Stimulated activated CD4-positive, alpha-beta T cell treated with anti-CD3 and anti-CD28 coated beads, Interleukin-1b, Interleukin-23, amount 100 ng/mL, for 24 hours (primary cell): Measurements from ENCODE around the gene SPG21.

Experiments
- DNase-seq, 4 experiments: peaks; one replicate each; pipeline ENCODE4 v3.0.0-alpha.2; 2020; ENCODE audit warnings: low read depth in 4 of 4, low spot score in 1 of 4

The SPG21 gene

DNA sequence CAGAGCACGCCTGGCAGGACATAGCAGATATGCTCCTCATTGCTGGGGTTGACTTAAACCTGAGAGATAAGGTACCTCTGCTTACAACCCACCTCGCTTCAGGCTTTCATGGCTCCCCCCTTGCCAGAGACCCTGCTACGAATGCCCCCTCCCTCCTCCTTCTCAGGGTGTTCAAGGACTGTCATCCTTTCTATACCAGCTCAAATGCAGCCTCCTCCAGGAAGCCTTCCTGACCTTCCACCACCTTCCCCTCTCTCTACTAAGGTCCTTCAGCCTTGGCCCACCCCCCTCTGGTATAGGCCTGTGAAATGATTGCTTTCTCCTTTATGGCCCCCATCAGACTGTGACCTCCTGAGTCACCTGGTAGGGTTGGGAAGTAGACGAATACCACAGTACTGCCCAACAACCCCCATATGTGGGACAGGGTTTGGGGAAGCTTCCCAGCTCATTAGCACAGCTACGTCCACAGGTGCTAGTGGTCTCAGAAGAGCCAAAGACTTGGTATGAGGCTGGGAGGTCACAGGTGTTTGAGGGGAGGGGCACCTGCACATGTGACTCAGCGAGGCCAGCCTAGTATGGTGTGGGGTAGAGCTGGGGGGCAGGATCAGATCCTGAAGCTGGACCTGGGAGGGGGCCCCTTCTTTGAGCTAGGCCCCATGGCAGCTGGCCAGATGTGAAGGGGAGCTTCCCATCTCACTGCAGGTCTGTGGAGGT, 46.0 kb downstream of the SPG21 start:
- DNase-seq, result no peak

DNA sequence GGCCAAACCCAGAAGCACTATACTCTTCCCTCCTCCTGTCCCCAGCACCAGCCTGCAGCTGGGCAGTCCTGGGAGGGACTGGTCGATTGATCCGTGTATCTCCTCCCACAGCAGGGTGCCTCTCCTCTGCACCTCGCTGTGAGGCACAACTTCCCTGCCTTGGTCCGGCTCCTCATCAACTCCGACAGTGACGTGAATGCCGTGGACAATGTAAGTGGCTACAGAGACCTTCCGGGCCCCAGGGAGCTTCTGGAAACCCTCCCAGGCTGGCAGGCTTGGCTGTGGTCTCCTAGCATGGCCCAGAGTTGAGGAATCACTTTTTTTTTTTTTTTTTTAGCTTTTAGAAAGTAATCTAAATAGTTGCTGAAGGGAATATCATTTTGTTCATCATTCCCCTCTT, 47.4 kb downstream of the SPG21 start:
- no peak for DNase-seq

DNA sequence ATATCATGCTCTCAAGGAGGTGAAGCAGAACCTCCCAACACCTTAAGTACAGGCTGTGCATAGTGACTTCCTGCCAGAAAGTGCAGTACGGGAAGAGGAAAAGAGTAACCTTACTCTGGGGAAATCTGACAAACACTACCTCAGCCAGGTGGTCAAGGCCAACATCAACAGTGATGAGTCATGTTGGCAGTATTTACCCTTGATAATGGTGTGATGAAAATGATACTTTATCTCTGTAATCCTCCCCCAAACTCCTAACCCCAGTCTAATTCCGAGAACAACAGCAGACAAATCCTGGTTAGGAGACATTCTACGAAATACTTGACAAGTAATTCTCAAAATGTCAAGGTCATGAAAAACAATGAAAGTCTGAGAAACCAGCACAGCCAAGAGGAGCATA, 51.5 kb downstream of the SPG21 start:
- DNase-seq, result no peak

- no peak for DNase-seq
Measured at GRCh38 chr15:64934023-64934422, 55.7 kb downstream of the SPG21 start.

GRCh38 chr15:64931381-64931780, 58.3 kb downstream of the SPG21 start:
- DNase-seq, result no peak

GRCh38 chr15:64930778-64931371, 58.8 kb downstream of the SPG21 start:
- DNase-seq, result no peak

DNA sequence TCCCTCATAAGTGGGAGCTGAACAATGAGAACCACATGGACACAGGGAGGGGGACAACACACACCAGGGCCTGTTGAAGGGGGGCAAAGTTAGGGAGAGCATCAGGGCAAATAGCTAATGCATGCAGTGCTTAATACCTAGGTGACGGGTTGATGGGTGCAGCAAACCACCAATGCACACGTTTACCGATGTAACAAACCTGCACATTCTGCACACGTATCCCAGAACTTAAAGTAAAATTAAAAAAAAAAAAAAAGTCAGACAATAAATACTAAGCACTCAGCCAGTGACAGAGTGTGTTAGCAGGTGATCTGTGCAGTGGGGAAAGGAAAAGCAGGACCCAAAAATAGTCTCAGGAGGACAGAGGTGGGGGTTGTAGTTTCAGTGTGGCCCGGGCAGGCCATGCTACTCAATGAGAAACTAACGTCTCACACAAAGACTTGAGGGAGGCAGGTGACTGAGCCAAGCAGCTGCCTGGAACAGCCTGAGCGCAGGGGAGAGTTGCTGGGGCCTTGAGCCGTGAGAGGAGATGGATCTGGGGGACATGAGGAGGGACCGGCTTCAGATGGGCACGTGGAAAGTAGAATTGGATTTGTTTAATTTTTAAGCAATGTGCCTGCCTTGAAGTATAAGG, 59.6 kb downstream of the SPG21 start:
- no peak for DNase-seq

- no peak for DNase-seq
Measured at GRCh38 chr15:64928626-64929220, 61.0 kb downstream of the SPG21 start.

DNA sequence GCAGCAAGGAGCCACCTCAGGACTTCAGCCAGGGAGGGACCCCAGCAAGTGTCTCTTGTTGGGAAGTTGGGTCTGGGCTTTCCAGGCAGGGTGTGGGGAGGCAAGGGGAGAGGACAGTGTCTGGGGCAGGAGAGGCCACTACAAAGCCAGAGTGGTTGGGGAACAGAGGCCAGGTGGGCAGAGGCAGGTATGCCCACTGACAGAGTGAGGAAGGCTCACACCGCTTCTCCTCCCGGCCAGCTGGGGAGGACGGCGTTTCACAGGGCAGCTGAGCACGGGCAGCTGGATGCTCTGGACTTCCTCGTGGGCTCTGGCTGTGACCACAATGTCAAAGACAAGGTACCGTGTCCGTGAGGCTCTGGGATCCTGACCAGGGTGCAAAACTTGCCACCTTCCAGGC, 63.1 kb downstream of the SPG21 start:
- DNase-seq, result no peak

- DNase-seq, result no peak
Measured at GRCh38 chr15:64925335-64926330, 64.1 kb downstream of the SPG21 start.

GRCh38 chr15:64923546-64923945, 66.2 kb downstream of the SPG21 start:
- no peak for DNase-seq

- DNase-seq, result no peak
Measured at GRCh38 chr15:64921711-64922110, 68.0 kb downstream of the SPG21 start.

DNA sequence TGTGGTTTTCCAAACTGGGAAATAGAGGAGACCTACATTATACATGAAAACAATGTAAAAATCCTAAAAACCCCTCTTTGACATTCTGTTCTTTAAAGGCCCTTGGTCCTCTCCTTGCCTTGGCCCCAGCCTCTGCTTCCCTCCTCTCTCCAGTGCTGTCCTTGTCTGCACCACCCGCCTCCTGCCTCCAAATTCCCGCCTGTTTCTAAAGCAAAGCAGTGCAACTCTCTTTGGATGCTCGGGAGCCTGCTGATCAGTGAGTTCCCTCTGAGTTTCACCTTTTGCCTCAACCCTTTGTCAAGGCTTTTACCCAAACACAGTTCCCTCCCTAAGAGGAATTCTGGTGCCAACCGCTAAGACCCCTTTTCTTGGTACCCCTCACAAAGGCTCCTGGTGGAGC, 70.0 kb downstream of the SPG21 start:
- no peak for DNase-seq

GRCh38 chr15:64917211-64917610, 72.5 kb downstream of the SPG21 start:
- DNase-seq, result no peak

GRCh38 chr15:64916365-64916764, 73.3 kb downstream of the SPG21 start:
- no peak for DNase-seq

- no peak for DNase-seq
Measured at GRCh38 chr15:64915518-64916227, 74.0 kb downstream of the SPG21 start.
